GM19193 (cell line): ENCODE data around the gene LRBA.

Source experiments
- POLR2A ChIP-seq: IDR thresholded peaks from 4 replicates; pipeline ENCODE4 v1.6.1; 2011; ENCODE audit not compliant: insufficient read depth, insufficient read length; ENCODE audit errors: extremely low read depth

Gene LRBA

GRCh38 chr4:150591904-150592303, 423.2 kb downstream of the LRBA start:
- TF ChIP-seq POLR2A = no peak

GRCh38 chr4:150591406-150591805, 423.7 kb downstream of the LRBA start:
- no peak for TF ChIP-seq POLR2A

GRCh38 chr4:150590631-150591030, 424.5 kb downstream of the LRBA start:
- TF ChIP-seq POLR2A = no peak

GRCh38 chr4:150589157-150589556, 425.9 kb downstream of the LRBA start:
- TF ChIP-seq POLR2A = no peak

- no peak for TF ChIP-seq POLR2A
Observed at GRCh38 chr4:150588316-150588715, 426.8 kb downstream of the LRBA start.

GRCh38 chr4:150586162-150586810, 428.8 kb downstream of the LRBA start:
- TF ChIP-seq POLR2A = no peak

- no peak for TF ChIP-seq POLR2A
Observed at GRCh38 chr4:150585611-150586010, 429.5 kb downstream of the LRBA start.

GRCh38 chr4:150584111-150584915, 430.8 kb downstream of the LRBA start:
- TF ChIP-seq POLR2A = no peak

- no peak for TF ChIP-seq POLR2A
Observed at GRCh38 chr4:150583287-150584110, 431.6 kb downstream of the LRBA start.

GRCh38 chr4:150582873-150583286, 432.2 kb downstream of the LRBA start:
- TF ChIP-seq POLR2A = no peak

- TF ChIP-seq POLR2A = no peak
Observed at GRCh38 chr4:150582146-150582872, 432.8 kb downstream of the LRBA start, which contains the start of gene MAB21L2. Gene MAB21L2 (plus strand): TSS chr4:150582151. CDS start chr4:150583030, 879 bp downstream.

GRCh38 chr4:150581641-150582051, 433.4 kb downstream of the LRBA start:
- TF ChIP-seq POLR2A = no peak

- no peak for TF ChIP-seq POLR2A
Observed at GRCh38 chr4:150581056-150581605, 434.0 kb downstream of the LRBA start.

GRCh38 chr4:150580306-150580705, 434.8 kb downstream of the LRBA start:
- no peak for TF ChIP-seq POLR2A

GRCh38 chr4:150579551-150580234, 435.4 kb downstream of the LRBA start:
- no peak for TF ChIP-seq POLR2A
